HG03039 (cell line): ENCODE results near the gene SEPTIN14.
"Not testable (repeated sequence)": the region's sequence is repeated elsewhere in the genome, so short reads cannot be mapped to it uniquely, and the experiment has no call there.

Experiments used
- ATAC-seq: cut with Tn5 transposase; IDR thresholded peaks from one replicate; pipeline ENCODE4 v1.9.1; 2021; ENCODE audit warnings: mild to moderate bottlenecking, moderate library complexity; ENCODE audit not compliant: unreplicated experiment

Gene SEPTIN14

GRCh38 chr7:55786901-55787300, 75.7 kb downstream of the SEPTIN14 start:
- ATAC-seq, result no peak

GRCh38 chr7:55785444-55785843, 77.1 kb downstream of the SEPTIN14 start:
- ATAC-seq, result not testable (repeated sequence)

GRCh38 chr7:55784151-55784550, 78.4 kb downstream of the SEPTIN14 start:
- ATAC-seq, result no peak

- ATAC-seq, result no peak
Observed at GRCh38 chr7:55778631-55779030, 83.9 kb downstream of the SEPTIN14 start.

GRCh38 chr7:55776196-55776595, 86.4 kb downstream of the SEPTIN14 start:
- no peak for ATAC-seq

- ATAC-seq, result no peak
Observed at GRCh38 chr7:55775051-55775420, 87.5 kb downstream of the SEPTIN14 start.

- no peak for ATAC-seq
Observed at GRCh38 chr7:55774327-55775050, 88.1 kb downstream of the SEPTIN14 start.

GRCh38 chr7:55770778-55771177, 91.8 kb downstream of the SEPTIN14 start:
- ATAC-seq, result no peak

GRCh38 chr7:55753274-55753862, 109.2 kb downstream of the SEPTIN14 start:
- ATAC-seq, result not testable (repeated sequence)

- ATAC-seq, result not testable (repeated sequence)
Observed at GRCh38 chr7:55744706-55745105, 117.8 kb downstream of the SEPTIN14 start.
